ENCODE data around the gene PIP4K2C.
A peak's percentile ranks its signal among the peaks of the same experiment; 100 is the strongest.
"Not testable (repeated sequence)": the region's sequence is repeated elsewhere in the genome, so short reads cannot be mapped to it uniquely, and the experiment has no call there.

Gene PIP4K2C

DNA sequence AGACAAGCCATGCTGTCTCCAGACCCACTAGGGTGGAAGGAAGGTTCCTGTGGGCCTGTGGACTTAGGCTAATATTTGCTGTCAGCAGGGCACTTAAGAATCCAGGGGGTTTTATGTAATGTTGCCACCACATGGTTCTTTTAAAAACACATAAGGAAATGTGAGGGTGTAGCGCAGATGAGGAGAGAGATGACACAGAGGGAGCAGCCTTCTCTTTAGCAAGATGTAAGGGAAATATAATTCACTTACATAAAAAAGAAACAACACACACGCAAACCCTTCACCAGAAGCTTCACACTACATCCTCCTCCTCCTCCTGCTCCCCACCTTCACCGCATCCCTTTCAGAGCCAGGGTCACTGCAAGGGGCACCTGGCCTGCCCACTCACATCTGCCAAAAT lies 4.9 kb upstream of the PIP4K2C start:
- DNase-seq, result no peak

DNA sequence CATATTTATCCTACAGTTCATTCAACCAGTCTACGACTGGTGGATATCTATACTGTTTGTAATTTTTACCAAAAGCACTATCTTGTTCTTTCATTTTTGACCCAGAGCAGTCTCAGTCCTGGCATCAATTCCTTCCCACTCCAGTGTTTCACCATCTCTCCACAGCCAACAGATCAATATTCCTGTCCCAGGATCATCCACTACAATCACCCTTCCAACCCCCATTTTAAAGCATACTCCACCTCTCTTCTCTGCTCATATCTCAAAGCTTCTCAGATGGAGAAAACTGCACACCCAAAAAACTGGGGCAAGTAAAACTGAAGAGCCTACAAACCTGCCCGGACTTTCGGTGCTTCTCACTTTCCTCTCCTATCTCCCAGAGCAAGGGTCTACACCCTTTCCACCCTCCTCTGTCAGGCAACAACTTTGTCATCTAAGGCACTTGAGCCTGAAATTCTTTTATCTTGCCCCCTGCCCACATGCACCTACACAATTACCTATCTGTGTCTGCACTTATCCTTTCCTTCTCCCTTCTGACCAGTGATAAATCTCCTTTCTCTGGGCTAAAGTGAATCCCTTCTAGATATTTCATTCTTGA lies 4.1 kb upstream of the PIP4K2C start:
- DNase-seq, result no peak

DNA sequence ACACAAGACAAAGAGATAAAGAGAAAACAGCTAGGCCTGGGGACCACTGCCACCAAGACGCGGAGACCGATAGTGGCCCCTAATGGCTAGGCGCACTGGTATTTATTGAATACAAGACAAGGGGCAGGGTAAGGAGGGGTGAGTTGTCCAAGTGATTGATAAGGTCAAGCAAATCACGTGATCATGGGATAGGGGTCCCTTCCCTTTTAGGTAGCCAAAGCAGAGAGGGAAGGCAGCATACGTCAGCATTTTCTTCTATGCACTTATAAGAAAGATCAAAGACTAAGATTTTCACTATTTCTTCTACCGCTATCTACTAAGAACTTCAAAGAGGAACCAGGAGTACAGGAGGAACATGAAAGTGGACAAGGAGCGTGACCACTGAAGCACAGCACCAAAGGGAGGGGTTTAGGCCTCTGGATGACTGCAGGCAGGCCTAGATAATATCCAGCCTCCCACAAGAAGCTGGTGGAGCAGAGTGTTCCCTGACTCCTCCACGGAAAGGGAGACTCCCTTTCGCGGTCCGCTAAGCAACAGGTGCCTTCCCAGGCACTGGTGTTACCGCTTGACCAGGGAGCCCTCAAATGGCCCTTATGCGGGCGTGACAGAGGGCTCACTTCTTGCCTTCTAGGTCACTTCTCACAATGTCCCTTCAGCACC lies 1.9 kb upstream of the PIP4K2C start:
- DNase-seq, result not testable (repeated sequence)

DNA sequence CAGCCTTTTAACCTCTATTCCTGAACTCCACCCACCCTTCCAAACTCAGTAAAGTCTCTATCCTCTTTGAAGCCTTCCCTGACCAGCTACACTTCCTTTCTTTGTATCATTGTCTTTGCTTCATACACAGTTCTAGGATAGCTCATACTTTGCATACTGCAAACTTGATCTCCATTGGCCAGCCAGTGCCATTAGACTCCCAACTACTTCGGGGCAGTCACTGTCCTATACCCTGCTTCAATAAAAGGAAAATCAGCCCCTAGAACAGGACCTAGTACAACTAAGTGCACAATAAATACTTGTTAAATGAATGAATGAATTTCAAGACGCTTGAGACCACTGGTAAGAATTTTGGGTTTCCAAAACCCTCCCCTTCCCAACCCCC lies 521 bp upstream of the PIP4K2C start:
- DNase-seq, result no peak

DNA sequence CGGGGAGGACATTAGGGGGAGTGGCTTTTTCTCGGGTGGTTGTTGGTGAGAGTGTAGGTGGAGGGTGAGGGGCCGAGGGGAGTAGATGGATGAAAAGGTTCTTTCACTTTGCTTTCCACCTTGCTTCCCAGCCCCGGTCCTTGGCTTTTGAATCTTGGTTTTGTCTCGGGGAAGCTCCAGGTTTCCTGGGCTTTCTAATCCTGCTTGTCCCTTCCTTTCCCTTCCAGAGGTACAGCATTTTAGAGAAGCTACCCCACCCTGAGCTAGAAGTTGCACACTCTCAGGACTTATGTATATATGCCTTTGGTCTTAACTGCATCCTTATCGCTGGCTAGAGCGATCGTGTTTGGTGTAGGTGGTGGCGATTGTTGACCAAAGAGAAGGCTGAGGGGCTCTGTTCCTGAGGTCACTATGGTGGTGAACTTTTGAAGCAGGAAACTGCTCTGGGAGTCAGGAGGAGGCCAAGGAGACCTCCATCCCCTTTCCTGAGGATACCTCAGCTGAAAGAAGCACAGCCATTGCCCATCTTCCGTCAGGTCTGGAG lies 862 bp downstream of the PIP4K2C start:
- DNase-seq, result no peak

DNA sequence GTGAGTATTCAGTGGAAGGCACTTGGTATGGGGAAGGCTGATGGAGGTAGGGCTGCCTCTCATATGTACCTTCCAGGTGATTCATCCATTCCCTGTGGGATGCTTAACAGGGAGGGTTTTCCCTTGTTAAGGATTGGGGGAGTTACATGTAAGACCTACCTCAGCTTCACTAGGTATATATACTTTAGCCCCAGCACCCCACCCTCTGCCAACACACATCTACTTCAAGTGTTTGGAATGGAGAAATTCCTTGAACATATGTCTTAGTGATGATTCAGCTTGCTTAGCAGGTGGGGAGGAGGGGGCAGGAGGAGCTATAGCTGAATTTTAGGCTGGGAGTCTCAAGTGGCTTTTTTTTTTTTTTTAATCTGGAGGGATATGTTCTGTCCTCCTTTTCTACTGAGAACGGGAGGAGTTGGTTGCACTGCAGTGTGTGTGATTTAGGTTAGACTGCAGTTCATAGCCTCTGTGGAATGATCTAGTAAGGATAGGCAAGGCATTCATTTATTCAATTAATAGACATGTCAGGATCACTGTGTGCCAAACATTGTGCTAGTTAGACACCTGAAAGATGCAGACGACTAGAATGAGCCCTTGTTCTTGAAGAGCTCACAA lies 1.7 kb downstream of the PIP4K2C start:
- peak; percentile 58 for DNase-seq

DNA sequence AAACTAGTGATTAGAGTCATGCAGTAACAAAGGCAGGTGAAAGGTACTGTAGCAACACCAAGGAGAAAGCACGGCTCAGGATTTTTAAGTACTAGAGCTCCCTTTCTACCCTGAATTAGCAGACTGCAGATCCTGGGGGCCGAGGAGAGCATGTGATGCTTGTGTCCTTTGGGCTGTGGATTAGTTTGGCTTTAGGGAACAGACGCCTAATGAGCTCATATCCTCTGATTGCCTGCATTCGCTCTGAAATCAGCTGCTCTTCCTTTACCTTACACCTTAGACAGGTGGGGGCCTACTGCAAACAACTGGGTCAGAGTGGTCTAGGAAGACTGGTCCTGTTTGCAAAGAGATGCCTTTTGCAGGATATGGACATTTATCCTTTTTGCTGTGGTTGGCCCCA lies 2.2 kb downstream of the PIP4K2C start:
- DNase-seq, result no peak

DNA sequence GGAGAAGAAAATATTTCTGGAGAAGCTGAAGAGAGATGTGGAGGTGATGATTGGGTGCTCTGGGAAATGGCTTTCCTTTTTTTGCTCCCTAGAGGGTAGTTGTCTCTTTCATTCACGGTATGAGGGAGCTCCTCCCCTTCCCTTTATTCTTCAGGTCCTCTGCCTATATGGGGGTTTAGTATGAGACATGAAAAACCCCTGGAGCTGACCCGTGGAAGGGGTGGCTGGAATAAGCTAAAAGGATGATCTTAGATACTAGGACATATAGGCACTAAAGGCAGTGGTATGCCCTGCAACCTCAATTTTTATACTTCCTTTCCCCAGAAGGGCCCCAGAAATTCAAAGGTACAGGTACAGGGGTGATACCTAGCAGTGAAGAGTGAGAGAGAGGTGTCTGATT lies 9.4 kb downstream of the PIP4K2C start:
- no peak for DNase-seq

DNA sequence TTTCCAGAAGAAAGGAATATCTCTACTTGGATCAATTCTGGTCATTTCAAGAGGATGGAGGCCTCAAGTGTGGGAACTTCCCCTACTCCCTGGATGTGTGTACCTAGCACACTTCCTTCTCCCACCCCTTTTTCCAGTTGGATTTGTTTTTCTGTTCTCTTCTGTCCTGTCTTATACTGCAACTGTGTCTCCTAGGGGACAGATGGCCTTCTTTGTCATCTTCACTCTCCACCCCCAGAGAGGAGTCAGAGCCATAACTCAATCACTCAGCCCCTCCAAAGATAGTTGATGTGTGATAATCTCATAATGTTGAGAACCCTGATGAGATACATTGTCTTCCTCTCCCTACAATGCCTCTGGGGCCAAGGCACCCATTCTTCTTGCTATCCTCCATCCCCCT lies 11.6 kb downstream of the PIP4K2C start:
- no peak for DNase-seq

DNA sequence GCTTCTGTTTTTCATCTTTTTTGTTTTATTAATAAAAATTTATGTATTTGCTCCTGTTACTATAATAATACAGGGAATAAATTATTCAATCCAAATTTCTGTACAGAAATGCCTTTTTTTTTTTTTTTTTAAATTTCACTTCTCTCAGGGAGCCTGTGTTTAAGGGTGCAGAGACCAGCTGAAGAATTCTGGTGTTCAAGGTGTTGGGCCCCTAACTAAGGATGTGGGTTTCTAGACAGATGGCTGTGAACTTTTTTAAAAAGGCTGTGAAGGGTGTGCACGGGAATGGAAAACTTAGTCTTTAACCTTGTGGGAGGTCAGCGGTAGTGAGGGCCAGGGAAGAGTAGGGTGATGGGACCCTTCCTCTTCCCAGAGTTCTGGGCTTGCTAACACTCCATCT lies 12.3 kb downstream of the PIP4K2C start:
- DNase-seq, result no peak

DNA sequence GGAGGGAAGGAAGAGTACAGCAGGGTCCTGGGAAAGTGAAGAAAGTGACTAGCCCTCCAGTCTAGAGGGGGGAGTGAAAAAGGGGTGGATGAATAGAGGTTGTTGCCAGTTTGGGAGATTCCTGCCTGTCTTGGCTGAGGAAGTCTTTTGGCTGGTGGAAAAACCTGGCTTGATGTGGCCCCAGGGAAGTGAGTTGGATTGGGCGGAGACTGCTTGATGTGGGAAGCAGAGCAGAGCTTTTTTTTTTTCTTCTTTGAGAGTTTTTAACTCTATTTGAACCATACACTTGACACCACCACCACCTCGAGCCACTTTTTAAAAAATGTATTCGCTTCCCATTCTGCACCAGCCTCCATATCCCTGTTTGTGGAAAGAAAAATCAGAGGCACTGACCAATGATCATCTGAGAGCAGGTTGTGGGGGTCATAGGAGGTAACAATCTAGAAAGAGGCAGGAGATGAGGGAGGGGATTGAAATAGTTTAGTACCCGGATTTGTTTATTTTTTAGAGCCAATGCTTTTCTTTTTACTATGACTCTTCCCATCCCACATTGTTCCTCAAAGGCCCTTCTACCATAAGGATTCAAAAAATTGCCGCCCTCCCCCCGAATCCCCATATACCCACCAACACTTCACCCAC lies 12.9 kb downstream of the PIP4K2C start:
- DNase-seq, result peak; percentile 57

DNA sequence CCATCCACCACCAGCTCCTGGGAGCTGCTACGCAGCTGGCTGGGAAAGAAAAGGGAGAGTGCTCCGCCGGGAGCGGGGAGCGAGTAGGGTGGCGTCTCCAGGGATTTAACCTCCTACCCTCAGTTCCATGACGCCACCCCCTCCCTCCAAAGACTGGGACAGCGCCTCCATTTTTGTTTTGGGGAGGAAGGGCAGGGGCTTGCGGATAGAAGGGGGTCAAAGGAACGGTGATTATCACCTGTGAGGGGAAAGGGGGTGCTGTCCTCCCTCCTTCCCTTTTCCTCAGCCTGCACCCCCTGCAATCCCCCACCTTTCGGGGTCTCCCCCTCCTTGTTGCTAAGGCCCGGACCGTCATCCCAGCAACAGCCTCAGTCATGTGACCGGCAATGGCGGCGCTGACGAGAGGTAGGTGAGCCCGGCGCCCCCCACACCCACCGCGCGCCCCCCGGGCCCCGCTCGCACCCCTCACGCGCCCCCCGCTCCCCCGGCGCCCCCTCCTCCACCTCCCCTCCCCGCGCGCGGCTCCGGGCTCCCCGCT lies 13.5 kb downstream of the PIP4K2C start, which contains the start of gene DTX3:
DTX3 (plus strand) TSS at position 371 of the 538 bp plus-strand sequence. CDS start 1,694 bp downstream, outside the sequence.
- peak; percentile 31 for DNase-seq

DNA sequence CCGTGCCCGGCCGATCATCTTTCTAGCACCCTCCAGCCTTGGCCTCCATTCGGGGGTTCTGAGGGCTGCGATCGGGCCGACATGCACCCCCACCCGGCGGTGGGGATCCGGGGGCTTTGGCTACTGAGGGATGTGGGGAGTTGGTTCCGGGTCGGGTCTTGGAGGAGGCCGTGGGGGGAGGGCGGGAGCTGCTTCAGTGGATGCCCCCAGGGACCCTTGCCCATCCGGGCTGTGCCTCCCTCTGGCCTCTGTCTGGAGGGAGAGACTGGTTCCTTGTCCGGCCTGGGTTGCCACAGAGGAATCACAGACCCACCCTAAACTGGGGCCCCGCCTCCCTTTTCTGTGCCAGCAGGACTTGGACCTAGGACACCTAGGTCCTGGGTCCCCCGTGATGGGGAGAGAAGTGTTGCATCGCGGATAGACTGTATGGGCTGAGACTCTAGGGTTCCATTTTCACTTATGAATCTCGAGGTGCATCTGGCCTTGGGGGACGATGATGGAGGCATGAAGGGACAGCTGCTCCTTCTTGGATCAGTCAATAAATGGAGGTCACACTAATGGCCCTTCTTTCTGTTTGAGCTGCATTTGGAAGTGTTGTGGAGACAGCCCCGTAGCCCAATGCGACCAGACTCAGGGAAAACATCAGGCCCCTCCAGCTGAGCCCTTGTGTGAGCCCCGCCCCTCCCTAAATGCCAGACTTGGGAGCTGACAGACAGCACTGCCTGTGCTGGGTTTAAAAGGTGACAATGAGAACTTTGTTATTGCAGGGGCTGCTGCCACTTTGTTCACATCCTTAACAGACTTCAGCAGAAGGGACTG lies 14.2 kb downstream of the PIP4K2C start:
- DNase-seq, result peak; percentile 32

DNA sequence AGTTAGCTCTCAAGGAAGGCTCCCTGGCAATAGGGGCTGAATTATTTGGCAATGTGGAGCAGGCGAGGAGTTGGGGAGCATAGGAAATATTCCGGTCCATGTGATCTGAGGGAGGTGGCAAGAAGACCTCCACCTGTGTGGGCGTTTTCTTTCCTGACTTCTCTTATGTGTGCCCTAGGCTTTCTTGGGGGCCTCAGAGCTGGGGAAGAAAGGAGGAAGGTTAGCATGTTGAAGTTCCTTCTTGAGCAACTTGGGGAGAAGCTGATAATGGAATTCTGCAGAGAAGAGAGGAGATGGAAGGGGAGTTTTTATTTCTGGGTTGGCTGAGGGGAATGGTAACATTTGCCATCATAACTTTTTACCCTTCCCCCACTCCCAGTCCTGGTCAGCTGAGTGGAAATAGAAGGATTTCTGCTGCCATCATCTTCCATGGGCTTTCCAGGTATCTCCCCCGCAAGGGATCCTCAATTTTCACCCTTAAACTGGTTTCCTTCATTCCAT lies 14.9 kb downstream of the PIP4K2C start:
- no peak for DNase-seq

DNA sequence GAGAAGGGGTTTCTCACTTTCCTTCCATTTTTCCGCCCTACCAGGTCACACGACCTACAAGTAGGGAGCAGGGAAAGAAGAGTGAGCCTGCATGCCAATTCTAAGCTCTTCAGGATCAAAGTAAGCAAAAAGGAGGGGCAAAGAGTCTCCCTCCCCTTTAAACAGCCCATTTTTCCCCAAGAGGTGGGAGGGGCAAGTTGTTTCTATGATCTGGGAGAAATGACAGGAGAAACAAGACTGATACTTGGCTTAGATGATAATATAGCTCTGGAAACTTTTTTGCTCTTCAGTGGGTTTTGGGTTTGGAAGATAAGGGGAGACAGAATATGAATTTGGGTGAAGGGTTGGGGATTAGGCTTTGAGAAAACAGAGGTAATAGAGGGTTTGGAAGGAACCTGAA lies 15.4 kb downstream of the PIP4K2C start:
- no peak for DNase-seq

DNA sequence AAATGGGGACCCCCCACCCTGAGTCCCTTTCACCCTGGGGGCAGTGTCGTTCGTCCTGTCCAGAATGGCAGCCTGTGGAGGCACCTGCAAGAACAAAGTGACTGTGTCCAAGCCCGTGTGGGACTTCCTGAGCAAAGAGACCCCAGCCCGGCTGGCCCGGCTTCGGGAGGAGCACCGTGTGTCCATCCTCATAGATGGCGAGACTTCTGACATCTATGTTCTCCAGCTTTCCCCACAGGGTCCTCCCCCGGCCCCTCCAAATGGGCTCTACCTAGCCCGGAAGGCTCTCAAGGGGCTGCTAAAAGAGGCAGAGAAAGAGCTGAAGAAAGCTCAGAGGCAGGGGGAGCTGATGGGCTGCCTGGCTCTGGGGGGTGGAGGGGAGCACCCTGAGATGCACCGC lies 15.8 kb downstream of the PIP4K2C start:
- DNase-seq, result no peak

DNA sequence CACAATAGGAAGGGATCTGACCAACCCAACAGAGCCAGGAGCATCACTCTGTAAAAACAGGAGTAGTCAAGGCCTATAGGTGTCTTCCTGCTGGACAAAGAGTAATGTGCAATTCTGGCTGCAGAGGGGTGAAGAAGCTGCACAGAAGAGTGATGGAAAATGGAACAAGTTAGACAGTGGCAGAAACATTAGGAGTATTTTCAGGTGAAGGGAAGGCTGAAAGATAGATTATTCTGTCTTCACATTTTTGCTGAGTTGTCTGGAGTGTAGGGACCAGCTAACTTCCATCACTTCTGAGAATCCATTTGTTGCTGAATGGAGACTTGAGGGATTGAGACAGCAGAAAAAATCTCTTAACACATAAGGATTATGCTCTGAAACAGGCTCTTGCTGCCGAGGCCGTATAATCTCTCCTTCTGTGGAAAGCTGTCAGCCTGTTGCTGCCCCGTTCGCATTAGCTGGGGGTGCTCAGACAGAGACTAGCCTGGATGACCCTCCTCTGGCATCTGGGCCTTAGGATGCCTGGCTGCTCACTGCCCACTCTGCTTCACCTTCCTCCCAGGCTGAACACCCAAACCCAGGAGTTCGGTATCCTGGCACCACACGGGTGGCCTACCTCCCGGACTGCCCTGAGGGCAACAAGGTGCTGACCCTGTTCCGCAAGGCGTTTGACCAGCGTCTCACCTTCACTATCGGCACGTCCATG lies 17.1 kb downstream of the PIP4K2C start:
- DNase-seq, result no peak

DNA sequence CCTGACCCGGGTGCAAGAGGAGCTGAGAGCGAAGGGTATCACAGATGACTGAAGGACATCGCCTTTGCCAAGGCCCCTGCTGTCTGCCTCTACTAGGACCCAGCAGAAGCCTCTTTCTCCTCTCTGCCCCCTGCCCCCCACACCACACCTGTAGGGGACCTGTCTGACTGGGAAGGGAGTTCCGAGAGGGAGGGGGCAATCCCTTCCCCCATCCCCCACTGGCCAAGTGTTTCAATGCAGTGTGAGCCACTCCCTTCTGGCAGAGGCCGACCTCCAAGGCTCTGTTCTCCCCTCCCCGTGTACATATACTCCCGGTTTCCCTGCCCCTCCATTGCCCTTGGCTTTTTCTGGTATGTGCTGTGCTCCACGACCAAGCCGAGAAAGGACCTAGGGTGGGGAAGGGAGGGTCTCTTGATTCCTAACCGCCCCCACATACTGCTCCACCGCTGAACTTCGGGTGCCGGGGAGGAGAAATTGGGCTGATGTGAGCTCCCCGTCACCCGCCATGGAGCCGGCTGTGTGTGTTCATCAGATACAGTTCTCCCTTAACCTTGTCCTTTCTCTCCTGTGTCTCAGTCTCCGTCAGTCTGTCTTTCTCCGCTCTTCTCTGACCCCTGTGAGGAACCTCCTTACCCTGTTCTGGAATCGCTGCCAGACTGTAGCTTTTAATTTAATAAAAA lies 18.2 kb downstream of the PIP4K2C start:
- no peak for DNase-seq

DNA sequence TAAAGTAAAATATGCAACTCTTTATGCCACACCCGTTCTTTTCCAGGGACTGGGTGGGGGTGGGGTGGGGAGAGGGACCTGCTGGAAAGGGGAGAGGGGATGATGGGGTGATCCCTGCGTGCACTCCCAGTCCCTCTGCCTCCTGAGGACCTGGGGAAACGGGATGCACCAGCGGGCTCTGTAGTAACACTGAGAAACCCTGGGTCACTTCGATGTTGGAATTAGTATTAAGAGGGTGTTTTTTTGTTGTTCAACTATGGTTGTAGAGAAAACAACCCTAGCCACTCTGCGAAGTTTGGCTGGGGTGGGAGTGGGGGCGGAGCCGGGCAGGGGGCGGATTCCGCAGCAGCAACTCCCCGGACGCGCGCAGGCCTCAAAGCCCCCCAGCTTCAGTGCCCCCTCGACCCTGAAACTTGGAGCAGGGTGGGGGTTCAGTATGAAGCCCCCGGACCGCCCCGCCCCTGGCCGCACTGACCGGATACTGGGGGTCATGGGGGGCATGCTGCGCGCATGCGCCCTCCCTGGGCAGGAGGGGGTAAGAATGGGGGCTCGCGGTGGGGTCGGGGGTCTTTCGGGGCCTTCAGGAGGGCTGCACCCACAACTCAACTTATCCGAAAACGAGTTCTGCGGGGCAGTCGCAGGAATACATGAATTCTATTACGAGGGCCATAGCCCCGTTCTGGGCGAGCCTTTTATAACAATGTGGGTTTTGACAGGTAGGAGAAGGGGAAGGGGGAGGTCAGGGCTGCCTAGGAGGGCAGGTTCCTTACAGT lies 19.0 kb downstream of the PIP4K2C start:
- no peak for DNase-seq

DNA sequence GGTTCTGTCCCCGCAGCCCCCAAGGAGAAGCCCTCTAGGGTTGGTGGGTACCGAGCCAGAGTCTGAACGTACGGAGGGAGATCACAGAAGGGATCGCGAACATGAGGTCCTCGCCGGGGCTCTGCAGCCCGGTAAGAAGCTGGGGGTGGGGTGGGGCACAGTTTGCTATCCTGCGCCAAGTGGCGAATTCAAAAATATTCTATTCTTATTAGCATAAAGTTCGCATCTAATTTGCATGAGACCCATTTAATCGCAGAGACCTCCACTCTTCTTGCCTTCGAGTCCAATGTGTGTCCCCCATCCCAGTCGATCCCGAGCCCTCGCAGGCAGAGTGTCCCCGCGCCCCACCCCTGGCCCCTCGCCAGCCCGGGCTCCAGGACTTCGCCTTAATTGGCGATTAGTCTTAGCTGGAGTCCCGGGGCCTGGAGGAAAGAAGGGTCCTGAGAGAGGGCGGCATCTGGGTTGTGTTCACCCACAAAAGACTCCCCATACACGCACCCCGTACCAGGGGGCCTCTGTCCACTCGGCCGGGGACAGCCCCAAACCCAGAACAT lies 19.6 kb downstream of the PIP4K2C start:
- no peak for DNase-seq

Measured in EL (cell line).